GM04503 (cell line): Measurements from ENCODE around the gene F7.
"Not testable (repeated sequence)": the region's sequence is repeated elsewhere in the genome, so short reads cannot be mapped to it uniquely, and the experiment has no call there.

Experiments used
- DNase-seq: peaks from one replicate; pipeline ENCODE4 v3.0.0-alpha.2; 2012; ENCODE audit warnings: low read depth

F7 gene

GRCh38 chr13:113153810-113154748, 48.5 kb downstream of the F7 start:
- DNase-seq: no peak

GRCh38 chr13:113155201-113155600, 49.6 kb downstream of the F7 start:
- DNase-seq: no peak

GRCh38 chr13:113155982-113156655, 50.5 kb downstream of the F7 start:
- no peak for DNase-seq

- DNase-seq: no peak
These were observed 51.8 kb downstream of the F7 start for GRCh38 chr13:113157206-113157928.

GRCh38 chr13:113157929-113158747, 52.5 kb downstream of the F7 start, which contains the start of gene PROZ:
Gene PROZ, plus strand, starts transcription at chr13:113158648. Its CDS starts 13 bp downstream, at chr13:113158661.
- DNase-seq: no peak

- DNase-seq: no peak
These were observed 53.4 kb downstream of the F7 start for GRCh38 chr13:113158946-113159345.

- no peak for DNase-seq
These were observed 54.1 kb downstream of the F7 start for GRCh38 chr13:113159701-113160100.

- no peak for DNase-seq
These were observed 55.4 kb downstream of the F7 start for GRCh38 chr13:113160983-113161382.

- DNase-seq: no peak
These were observed 55.8 kb downstream of the F7 start for GRCh38 chr13:113161433-113161832.

- DNase-seq: not testable (repeated sequence)
These were observed 56.4 kb downstream of the F7 start for GRCh38 chr13:113161975-113162374.

GRCh38 chr13:113162783-113163685, 57.4 kb downstream of the F7 start:
- DNase-seq: no peak

GRCh38 chr13:113164492-113164891, 58.9 kb downstream of the F7 start:
- DNase-seq: no peak

GRCh38 chr13:113166266-113166665, 60.7 kb downstream of the F7 start:
- no peak for DNase-seq

- no peak for DNase-seq
These were observed 61.1 kb downstream of the F7 start for GRCh38 chr13:113166681-113167080.

- DNase-seq: no peak
These were observed 61.6 kb downstream of the F7 start for GRCh38 chr13:113167155-113167554.

- DNase-seq: no peak
These were observed 62.0 kb downstream of the F7 start for GRCh38 chr13:113167575-113167974.

GRCh38 chr13:113168211-113168610, 62.6 kb downstream of the F7 start:
- no peak for DNase-seq

- DNase-seq: no peak
These were observed 64.0 kb downstream of the F7 start for GRCh38 chr13:113169277-113170272.
